Measurements from ENCODE around the gene CDKN2A. TPM values are rescaled to one million over a fixed set of nuclear protein-coding genes. Genes with fewer than 3 reads are reported as not detected.
"Not testable (repeated sequence)": the region's sequence is repeated elsewhere in the genome, so short reads cannot be mapped to it uniquely, and the experiment has no call there.

Gene CDKN2A
- polyA plus RNA-seq, 3 donors from 2014 or later = 2.3 to 8.3 (median 2.6) TPM

DNA sequence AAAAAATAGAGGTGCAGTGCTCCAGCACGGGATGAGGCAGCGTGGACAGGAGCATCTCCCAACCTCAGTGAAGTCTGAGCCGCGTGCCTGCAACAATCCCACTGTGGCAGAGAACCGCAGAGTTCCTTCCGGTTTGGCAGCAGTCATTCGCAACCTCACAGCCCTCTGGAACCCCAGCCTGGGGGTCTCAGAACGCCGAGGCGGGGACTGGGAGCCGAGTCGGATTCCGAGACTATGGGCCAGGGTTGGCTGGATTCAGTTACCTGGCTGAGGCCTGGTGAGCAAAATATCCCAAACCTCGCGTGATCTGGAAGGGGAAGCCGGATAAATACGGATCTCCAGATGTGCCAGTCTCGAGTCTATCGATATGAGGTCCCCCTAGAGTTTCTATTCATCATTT is 27.0 kb downstream of the CDKN2A start:
- peaks cover 64 to 87% (median 72%) of the 10 kb centered on the region in 3 donors for H3K27me3 Mint-ChIP-seq (ENCODE audit: low read depth in 3 of 3)
- DNase-seq = no peak
- H3K4me3 Mint-ChIP-seq = peak overlapping the region in 1 of 5 donors; percentile 43
- H3K9me3 Mint-ChIP-seq = peaks cover 10 to 51% (median 15%) of the 10 kb centered on the region in 6 donors
- peaks cover 0 to 9% (median 0%) of the 10 kb centered on the region in 3 donors for H3K36me3 Mint-ChIP-seq
- peaks cover 22 to 38% of the 10 kb centered on the region in 2 donors for H3K4me1 Mint-ChIP-seq
- no peak overlapping the region for H3K27ac Mint-ChIP-seq

DNA sequence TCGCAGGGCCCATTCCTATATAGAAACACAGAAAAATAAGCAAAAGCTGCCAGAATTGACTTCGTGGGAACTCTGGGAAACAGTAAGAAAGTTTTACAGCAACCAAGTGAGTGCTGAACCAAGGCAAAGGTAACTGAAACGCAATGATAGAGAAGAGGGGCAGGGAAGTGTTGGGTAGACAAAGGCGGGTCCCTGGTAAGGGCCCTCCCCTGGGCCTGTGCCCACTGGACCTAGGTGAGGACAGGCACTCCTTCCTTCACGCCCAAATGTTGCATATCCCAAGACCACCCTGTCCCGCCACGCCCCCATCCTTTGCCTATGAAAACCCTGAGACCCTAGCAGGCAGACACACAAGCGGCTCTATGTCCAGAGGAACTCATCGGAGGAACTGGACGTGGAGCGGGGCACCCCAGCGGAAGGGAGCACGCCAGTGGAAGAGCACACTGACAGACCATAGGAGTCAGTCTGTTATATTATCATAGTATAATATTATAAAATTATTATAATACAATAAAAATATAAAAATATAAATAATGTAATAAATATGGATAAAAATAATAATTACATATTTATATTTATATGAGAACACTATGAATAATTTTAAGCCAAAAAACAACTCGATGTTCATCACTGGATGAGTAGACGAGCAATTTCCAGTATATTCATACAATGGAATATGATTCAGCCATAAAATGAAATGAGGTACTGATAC is 27.9 kb downstream of the CDKN2A start:
- Mint-ChIP-seq H3K27me3 (ENCODE audit: low read depth in 3 of 3) (peaks cover 60 to 82% (median 69%) of the 10 kb centered on the region in 3 donors), H3K4me1 (peaks cover 20 to 36% of the 10 kb centered on the region in 2 donors), H3K4me3 (peak overlapping the region in 2 of 5 donors; percentile 1 to 38), H3K36me3 (peaks cover 0 to 7% (median 0%) of the 10 kb centered on the region in 3 donors), H3K9me3 (peaks cover 10 to 45% (median 16%) of the 10 kb centered on the region in 6 donors), H3K27ac (no peak overlapping the region)
- DNase-seq = no peak

DNA sequence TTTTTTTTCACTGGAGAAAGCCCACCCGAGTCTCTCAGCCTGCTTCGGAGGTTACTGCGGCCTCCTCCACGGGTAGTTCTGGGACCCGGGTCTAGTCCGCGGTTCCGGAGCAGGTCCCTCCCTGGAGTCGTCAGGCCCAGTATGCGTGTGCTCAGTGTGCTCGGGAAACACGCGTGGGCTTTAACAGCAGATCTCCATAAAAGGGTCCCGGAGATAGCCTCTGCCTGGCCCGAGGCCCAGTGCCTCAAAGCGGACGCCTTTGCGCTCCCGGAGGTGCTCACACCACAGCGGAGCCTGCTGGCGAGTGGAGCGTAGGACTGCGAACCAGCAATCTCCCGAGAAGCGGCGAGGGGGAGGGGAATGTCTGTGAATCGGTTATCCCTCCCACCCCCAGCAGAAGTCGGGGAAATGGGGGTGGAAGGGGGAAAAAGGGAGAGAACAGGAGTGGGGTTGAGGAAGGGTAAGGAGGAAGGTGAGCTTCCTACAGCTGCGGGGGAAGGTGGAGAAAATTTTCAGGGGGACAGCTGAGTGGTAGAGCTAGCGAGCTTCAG is 28.7 kb downstream of the CDKN2A start:
- DNase-seq = no peak
- peaks cover 9 to 42% (median 16%) of the 10 kb centered on the region in 6 donors for H3K9me3 Mint-ChIP-seq
- peaks cover 56 to 83% (median 63%) of the 10 kb centered on the region in 3 donors for H3K27me3 Mint-ChIP-seq (ENCODE audit: low read depth in 3 of 3)
- peak overlapping the region; percentile 43 to 79 (median 61) for H3K4me3 Mint-ChIP-seq
- H3K36me3 Mint-ChIP-seq = peaks cover under 1 to 5% (median 1%) of the 10 kb centered on the region in 3 donors
- H3K27ac Mint-ChIP-seq = peak overlapping the region in 1 of 6 donors; percentile 23
- peaks cover 19 to 33% of the 10 kb centered on the region in 2 donors for H3K4me1 Mint-ChIP-seq

DNA sequence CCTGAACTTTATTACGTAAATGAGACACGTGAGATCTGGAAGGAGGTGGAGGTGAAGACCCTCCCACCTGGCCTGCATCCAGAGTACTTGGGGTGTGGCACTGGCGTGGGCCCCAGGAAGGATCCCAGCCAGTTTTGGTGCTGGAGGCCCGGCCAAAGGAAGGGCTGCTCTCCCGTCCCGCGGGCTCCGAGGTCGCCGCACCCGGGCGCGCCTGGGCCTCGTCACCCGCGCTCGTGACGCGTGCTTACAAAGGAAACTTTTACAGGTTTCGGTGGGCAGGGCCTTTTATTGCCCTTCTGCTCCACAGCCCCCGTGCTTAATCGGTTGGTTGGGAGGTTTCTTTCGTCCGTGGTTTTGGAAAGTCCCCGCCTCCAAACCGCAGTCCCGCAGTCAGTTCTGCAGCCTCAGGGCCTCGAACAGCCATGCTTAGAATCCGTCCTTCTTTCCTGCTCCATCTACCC is 29.2 kb downstream of the CDKN2A start:
- Mint-ChIP-seq H3K9me3 (peaks cover 9 to 39% (median 15%) of the 10 kb centered on the region in 6 donors), H3K36me3 (peaks cover 2 to 5% (median 3%) of the 10 kb centered on the region in 3 donors), H3K27me3 (ENCODE audit: low read depth in 3 of 3) (peaks cover 50 to 80% (median 60%) of the 10 kb centered on the region in 3 donors)

GRCh38 chr9:21961569-21961968 is 32.6 kb downstream of the CDKN2A start:
- H3K9me3 Mint-ChIP-seq = peaks cover 3 to 16% (median 8%) of the 10 kb centered on the region in 6 donors
- no peak overlapping the region for H3K4me3 Mint-ChIP-seq
- no peak overlapping the region for H3K27ac Mint-ChIP-seq
- DNase-seq = no peak
- peaks cover 28 to 46% (median 31%) of the 10 kb centered on the region in 3 donors for H3K27me3 Mint-ChIP-seq (ENCODE audit: low read depth in 3 of 3)
- H3K36me3 Mint-ChIP-seq = peaks cover 0 to 3% (median 2%) of the 10 kb centered on the region in 3 donors
- H3K4me1 Mint-ChIP-seq = peaks cover 10 to 12% of the 10 kb centered on the region in 2 donors

More for the DNA sequence above, 29.2 kb downstream of the CDKN2A start:
- H3K4me3 Mint-ChIP-seq = peak overlapping the region; percentile 43 to 79 (median 61)
- H3K27ac Mint-ChIP-seq = peak overlapping the region in 2 of 6 donors; percentile 22 to 23
- H3K4me1 Mint-ChIP-seq = peaks cover 19 to 33% of the 10 kb centered on the region in 2 donors
- DNase-seq = peak; percentile 42 to 60 (median 53)

DNA sequence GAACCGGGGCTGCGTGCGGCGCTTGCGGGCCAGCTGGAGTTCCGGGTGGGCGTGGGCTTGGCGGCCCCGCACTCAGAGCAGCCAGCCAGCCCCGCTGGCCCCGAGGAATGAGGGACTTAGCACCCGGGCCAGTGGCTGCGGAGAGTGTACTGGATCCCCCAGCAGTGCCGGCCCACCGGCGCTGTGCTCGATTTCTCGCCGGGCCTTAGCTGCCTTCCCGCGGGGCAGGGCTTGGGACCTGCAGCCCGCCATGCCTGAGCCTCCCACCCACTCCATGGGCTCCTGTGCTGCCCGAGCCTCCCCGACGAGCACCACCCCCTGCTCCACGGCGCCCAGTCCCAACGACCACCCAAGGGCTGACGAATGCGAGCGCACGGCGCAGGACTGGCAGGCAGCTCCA is 34.9 kb downstream of the CDKN2A start:
- H3K27ac Mint-ChIP-seq, DNase-seq, H3K4me1 Mint-ChIP-seq, H3K36me3 Mint-ChIP-seq, H3K4me3 Mint-ChIP-seq: not testable (repeated sequence)
- H3K9me3 Mint-ChIP-seq = peaks cover 0 to 15% (median 6%) of the 10 kb centered on the region in 6 donors
- H3K27me3 Mint-ChIP-seq (ENCODE audit: low read depth in 3 of 3) = peaks cover 12 to 29% (median 16%) of the 10 kb centered on the region in 3 donors

GRCh38 chr9:21958833-21959232 is 35.4 kb downstream of the CDKN2A start:
- no peak overlapping the region for H3K27ac Mint-ChIP-seq
- no peak for DNase-seq
- peaks cover 8 to 28% (median 11%) of the 10 kb centered on the region in 3 donors for H3K27me3 Mint-ChIP-seq (ENCODE audit: low read depth in 3 of 3)
- no peaks in the 10 kb centered on the region for H3K4me1 Mint-ChIP-seq
- peaks cover 0 to 3% (median 2%) of the 10 kb centered on the region in 3 donors for H3K36me3 Mint-ChIP-seq
- H3K4me3 Mint-ChIP-seq = no peak overlapping the region
- H3K9me3 Mint-ChIP-seq = peaks cover 0 to 13% (median 6%) of the 10 kb centered on the region in 6 donors

DNA sequence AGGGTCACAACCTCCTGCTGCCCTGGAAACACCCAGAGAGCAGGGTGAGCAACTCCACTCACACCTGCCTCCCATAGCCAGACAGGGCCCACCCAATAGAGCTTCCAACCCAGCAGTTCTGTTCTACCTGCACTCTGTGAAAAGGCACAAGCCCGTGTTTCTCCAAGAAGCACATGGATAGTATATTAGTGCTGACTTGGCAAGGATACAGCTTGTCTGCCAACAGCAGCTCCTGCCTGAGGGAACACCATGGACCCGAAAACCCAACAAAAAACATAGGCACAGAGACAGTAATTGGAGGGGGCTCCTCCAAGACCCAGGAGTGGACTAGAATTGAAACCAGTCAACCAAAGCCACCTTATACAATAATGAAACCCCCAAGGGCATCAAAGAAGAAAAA is 48.6 kb downstream of the CDKN2A start:
- DNase-seq = no peak
- peaks cover 0 to 10% (median 4%) of the 10 kb centered on the region in 3 donors for H3K27me3 Mint-ChIP-seq (ENCODE audit: low read depth in 3 of 3)
- H3K36me3 Mint-ChIP-seq = peaks cover 0 to 3% (median 0%) of the 10 kb centered on the region in 3 donors
- peaks cover 0 to 2% (median 0%) of the 10 kb centered on the region in 6 donors for H3K9me3 Mint-ChIP-seq
- H3K4me1 Mint-ChIP-seq = no peaks in the 10 kb centered on the region
- H3K4me3 Mint-ChIP-seq = peak overlapping the region in 1 of 5 donors; percentile 18
- H3K27ac Mint-ChIP-seq = peak overlapping the region in 1 of 6 donors; percentile 17

GRCh38 chr9:21943464-21943863 is 50.7 kb downstream of the CDKN2A start:
- Mint-ChIP-seq H3K4me3 (no peak overlapping the region), H3K4me1 (no peaks in the 10 kb centered on the region), H3K27ac (no peak overlapping the region), H3K9me3 (peaks cover 0 to 2% (median 0%) of the 10 kb centered on the region in 6 donors), H3K36me3 (no peaks in the 10 kb centered on the region), H3K27me3 (ENCODE audit: low read depth in 3 of 3) (peaks cover 0 to 10% (median 0%) of the 10 kb centered on the region in 3 donors)
- DNase-seq = no peak

DNA sequence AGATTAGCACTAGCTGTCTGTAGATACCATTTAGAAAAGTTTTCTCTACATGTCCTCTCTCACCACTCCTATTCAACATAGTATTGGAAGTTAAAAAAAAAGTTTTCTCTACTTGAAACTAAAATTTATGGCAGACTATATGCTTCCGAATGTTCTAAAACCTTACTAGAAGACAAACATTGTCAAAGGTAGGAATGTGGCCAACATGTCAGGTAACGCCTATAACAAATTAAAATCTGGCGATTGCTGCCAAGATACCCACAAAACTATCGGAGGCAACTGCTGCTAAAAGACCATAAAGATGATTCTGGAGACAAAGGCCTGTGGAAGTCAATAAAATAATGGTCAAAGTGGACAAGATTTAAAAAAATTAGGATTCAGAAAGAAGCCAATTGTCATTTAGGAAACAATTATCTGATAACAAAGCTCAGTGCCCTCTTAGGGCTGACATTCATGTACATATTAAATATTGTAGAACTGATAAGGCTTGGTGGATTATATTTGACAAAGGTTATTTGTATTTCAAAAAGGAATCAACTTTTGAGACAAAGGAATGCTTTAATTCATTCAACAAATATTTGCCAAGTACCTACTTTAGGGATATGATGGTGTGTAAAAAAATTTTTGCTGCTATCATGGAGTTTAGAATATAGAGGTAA is 52.7 kb downstream of the CDKN2A start:
- H3K27me3 Mint-ChIP-seq (ENCODE audit: low read depth in 3 of 3) = peaks cover 0 to 8% (median 0%) of the 10 kb centered on the region in 3 donors

DNA sequence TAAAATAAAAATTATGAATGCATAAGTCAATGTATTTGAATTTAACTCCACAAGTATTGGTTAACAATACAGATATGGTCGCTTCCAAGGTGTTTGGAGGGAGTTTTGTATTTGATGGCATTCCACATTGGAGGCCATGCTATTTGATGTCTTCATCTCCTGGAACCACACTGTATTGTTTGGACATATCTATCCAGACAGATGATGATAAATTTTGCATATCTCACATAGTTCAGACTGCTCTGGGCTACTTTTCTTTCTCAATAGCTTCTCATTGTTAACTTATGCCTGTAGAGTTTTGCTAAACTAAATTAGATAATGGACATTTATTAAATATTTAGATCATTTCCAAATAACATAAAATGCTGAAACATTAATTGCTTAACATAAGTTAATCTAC is 58.0 kb downstream of the CDKN2A start:
- H3K9me3 Mint-ChIP-seq = no peaks in the 10 kb centered on the region
- H3K27me3 Mint-ChIP-seq (ENCODE audit: low read depth in 3 of 3) = no peaks in the 10 kb centered on the region
- H3K4me1 Mint-ChIP-seq = no peaks in the 10 kb centered on the region
- no peak for DNase-seq
- no peak overlapping the region for H3K27ac Mint-ChIP-seq
- no peak overlapping the region for H3K4me3 Mint-ChIP-seq
- H3K36me3 Mint-ChIP-seq = peaks cover 0 to 19% (median 15%) of the 10 kb centered on the region in 3 donors

More for the DNA sequence above, 52.7 kb downstream of the CDKN2A start:
- no peak for DNase-seq
- Mint-ChIP-seq H3K9me3 (peaks cover 0 to 2% (median 0%) of the 10 kb centered on the region in 6 donors), H3K27ac (no peak overlapping the region), H3K36me3 (no peaks in the 10 kb centered on the region), H3K4me3 (no peak overlapping the region), H3K4me1 (no peaks in the 10 kb centered on the region)

GRCh38 chr9:21935631-21936030 is 58.6 kb downstream of the CDKN2A start:
- no peak for DNase-seq
- H3K4me1 Mint-ChIP-seq = no peaks in the 10 kb centered on the region
- no peaks in the 10 kb centered on the region for H3K27me3 Mint-ChIP-seq (ENCODE audit: low read depth in 3 of 3)
- no peaks in the 10 kb centered on the region for H3K9me3 Mint-ChIP-seq
- H3K27ac Mint-ChIP-seq = no peak overlapping the region
- peaks cover 0 to 22% (median 17%) of the 10 kb centered on the region in 3 donors for H3K36me3 Mint-ChIP-seq
- H3K4me3 Mint-ChIP-seq = no peak overlapping the region

- Mint-ChIP-seq H3K36me3 (peaks cover 0 to 27% (median 20%) of the 10 kb centered on the region in 3 donors), H3K27me3 (ENCODE audit: low read depth in 3 of 3) (peaks cover 0 to 3% (median 2%) of the 10 kb centered on the region in 3 donors), H3K9me3 (no peaks in the 10 kb centered on the region), H3K4me3 (no peak overlapping the region), H3K4me1 (no peaks in the 10 kb centered on the region), H3K27ac (no peak overlapping the region)
- DNase-seq = no peak
Observed at GRCh38 chr9:21933865-21934264, 60.3 kb downstream of the CDKN2A start.

All from immature natural killer cell (primary cell).